Sigmoid colon (tissue), 7 donors: ENCODE measurements around the gene TWNK. TPM values are rescaled to one million over a fixed set of nuclear protein-coding genes. Genes with fewer than 3 reads are reported as not detected.
A peak's percentile ranks its signal among the peaks of the same experiment; 100 is the strongest.

Experiments
- DNase-seq: peaks from one replicate; pipeline ENCODE4 v3.0.0-alpha.2; 2019
- H3K27ac ChIP-seq, 4 donors: fragments of 200-600 bp; sonication (generic); one replicate each; pipeline ENCODE4 v1.5.1; 2016 to 2019; ENCODE audit warnings: mild to moderate bottlenecking in 1 of 4
- H3K27me3 ChIP-seq, 3 donors: fragments of 200-600 bp; sonication (generic); one replicate each; pipeline ENCODE4 v1.5.1; 2019; ENCODE audit warnings: mild to moderate bottlenecking in 1 of 3
- H3K36me3 ChIP-seq, 4 donors: fragments of 200-600 bp; sonication (generic); one replicate each; pipeline ENCODE4 v1.5.1; 2016 to 2019
- H3K4me1 ChIP-seq, 4 donors: fragments of 200-600 bp; sonication (generic); one replicate each; pipeline ENCODE4 v1.5.1; 2017 to 2019
- H3K4me3 ChIP-seq, 4 donors: fragments of 200-600 bp; sonication (generic); one replicate each; pipeline ENCODE4 v1.5.1; 2017 to 2019; ENCODE audit warnings: mild to moderate bottlenecking in 2 of 4, moderate library complexity in 1 of 4
- H3K9me3 ChIP-seq, 4 donors: fragments of 200-600 bp in 3 of 4; sonication (generic) in 3 of 4; one replicate each; pipeline versions ENCODE4 v1.5.1 to v1.6.1; 2013 to 2019
- EP300 ChIP-seq, 4 donors: sonication (generic); formaldehyde crosslinking; IDR thresholded peaks; one replicate each; pipeline ENCODE4 v1.6.1; 2017; ENCODE audit warnings: antibody characterized with exemption in 4 of 4
- POLR2A ChIP-seq, 2 donors: fragments of 450-650 bp; IDR thresholded peaks; one replicate each; pipeline ENCODE4 v1.6.1; 2016; ENCODE audit warnings: antibody characterized with exemption in 2 of 2, mild to moderate bottlenecking in 2 of 2, moderate library complexity in 2 of 2
- POLR2AphosphoS5 ChIP-seq, 4 donors: sonication (generic); formaldehyde crosslinking; IDR thresholded peaks; one replicate each; pipeline ENCODE4 v1.6.1; 2017; ENCODE audit warnings: antibody characterized with exemption in 4 of 4
- WGBS, 2 donors: extraction: QIAGEN DNeasy Blood & Tissue Kit; methylation state at CpG; one replicate each; pipeline ENCODE4 v1.1.7; 2013; 5-methylcytosine and 5-hydroxymethylcytosine counted together
- intact Hi-C: fragments of 100-400 bp; cut with DNase I; formaldehyde crosslinking; loops from one replicate; pipeline ENCODE4 v1.15.1; 2023
- polyA plus RNA-seq, 3 donors: library from polyadenylated mRNA; stranded (reverse); fragments of 200-250 nt; gene quantifications; one replicate each; pipeline ENCODE4 v1.2.3, GENCODE V29; 2013
- total RNA-seq, 4 donors: library from RNA; depleted of rRNA; stranded (reverse); fragments of >200 nt; gene quantifications; one replicate each; pipeline ENCODE4 v1.1.0, GENCODE V29; 2016
- TF ChIP-seq, protein P1 (sequence below), 4 experiments: fragments of 450-650 bp in 3 of 4; fragments of 200-600 bp in 1 of 4; IDR thresholded peaks; one replicate each; pipeline ENCODE4 v1.5.1; 2016 to 2019; ENCODE audit warnings: antibody characterized with exemption in 4 of 4, mild to moderate bottlenecking in 3 of 4, moderate library complexity in 2 of 4
- donor health status: healthy with polysubstance abuse.
- donor health status: Bipolar disorder and iron deficiency.
- donor health status: healthy.

Gene TWNK
- total and polyA plus RNA-seq, 7 donors = 2.4 to 9.0 (median 3.9) TPM

DNA sequence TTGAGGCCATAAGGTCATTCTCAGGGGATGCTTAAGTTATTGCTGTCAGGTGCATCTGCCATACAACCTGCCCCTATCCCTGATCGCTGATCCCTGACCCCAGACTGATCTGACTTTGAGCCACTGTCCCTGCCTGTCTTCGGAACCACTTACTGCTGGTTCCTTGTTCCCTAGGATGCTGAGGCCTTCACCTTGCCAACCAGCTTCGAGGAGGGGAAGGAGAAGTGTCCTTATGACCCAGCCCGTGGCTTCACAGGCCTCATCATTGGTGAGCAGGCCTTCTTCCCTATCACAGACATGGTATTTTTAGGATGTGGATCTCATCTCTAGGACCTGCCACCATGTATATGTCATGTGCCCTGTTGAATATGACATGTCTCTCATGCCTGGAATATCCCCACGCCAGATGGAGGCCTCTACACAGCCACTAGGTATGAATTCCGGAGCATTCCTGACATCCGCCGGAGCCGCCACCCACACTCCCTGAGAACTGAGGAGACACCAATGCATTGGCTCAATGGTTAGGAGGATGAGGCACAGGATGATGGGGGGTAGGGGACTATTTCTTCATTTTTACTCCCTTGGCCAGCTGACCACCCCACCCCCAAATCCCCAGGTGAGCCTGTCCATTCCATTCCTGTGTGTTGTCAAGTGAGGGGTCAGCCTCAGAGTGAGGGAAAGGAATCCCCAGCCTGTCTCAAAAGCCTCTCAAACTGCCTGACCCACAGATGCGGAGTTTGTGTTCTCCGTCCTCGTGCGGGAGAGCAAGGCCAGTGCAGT is 9.0 kb upstream of the TWNK start:
- intact Hi-C loops = no loop called here
- H3K9me3 ChIP-seq = no peaks in the 10 kb centered on the region
- H3K27me3 ChIP-seq = no peaks in the 10 kb centered on the region
- DNase-seq = peak; percentile 46
- WGBS, 2 donors = 91 to 95% methylated on average over 13 of the region's 13 CpGs
- peaks cover 5 to 41% (median 8%) of the 10 kb centered on the region in 4 donors for H3K36me3 ChIP-seq
- no peak overlapping the region for H3K4me3 ChIP-seq
- TF ChIP-seq POLR2AphosphoS5 (IDR thresholded peaks at IDR 0.05) (no peak), EP300 (IDR thresholded peaks at IDR 0.05) (no peak), POLR2A (IDR thresholded peaks at IDR 0.05) (no peak)
- TF ChIP-seq, protein P1, sequence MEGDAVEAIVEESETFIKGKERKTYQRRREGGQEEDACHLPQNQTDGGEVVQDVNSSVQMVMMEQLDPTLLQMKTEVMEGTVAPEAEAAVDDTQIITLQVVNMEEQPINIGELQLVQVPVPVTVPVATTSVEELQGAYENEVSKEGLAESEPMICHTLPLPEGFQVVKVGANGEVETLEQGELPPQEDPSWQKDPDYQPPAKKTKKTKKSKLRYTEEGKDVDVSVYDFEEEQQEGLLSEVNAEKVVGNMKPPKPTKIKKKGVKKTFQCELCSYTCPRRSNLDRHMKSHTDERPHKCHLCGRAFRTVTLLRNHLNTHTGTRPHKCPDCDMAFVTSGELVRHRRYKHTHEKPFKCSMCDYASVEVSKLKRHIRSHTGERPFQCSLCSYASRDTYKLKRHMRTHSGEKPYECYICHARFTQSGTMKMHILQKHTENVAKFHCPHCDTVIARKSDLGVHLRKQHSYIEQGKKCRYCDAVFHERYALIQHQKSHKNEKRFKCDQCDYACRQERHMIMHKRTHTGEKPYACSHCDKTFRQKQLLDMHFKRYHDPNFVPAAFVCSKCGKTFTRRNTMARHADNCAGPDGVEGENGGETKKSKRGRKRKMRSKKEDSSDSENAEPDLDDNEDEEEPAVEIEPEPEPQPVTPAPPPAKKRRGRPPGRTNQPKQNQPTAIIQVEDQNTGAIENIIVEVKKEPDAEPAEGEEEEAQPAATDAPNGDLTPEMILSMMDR (IDR thresholded peaks at IDR 0.05) = no peak
- no peaks in the 10 kb centered on the region for H3K4me1 ChIP-seq
- no peak overlapping the region for H3K27ac ChIP-seq

DNA sequence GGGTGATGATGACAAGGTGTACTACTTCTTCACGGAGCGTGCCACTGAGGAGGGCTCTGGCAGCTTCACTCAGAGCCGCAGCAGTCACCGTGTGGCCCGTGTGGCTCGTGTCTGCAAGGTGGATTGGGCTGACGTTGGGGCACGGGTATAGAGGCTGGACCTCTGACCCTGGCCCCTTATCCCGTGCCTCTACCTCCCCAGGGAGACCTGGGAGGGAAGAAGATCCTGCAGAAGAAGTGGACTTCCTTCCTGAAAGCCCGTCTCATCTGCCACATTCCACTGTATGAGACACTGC is 8.5 kb upstream of the TWNK start:
- H3K9me3 ChIP-seq = no peaks in the 10 kb centered on the region
- H3K4me3 ChIP-seq = no peak overlapping the region
- no peaks in the 10 kb centered on the region for H3K4me1 ChIP-seq
- intact Hi-C loops = no loop called here
- no peaks in the 10 kb centered on the region for H3K27me3 ChIP-seq
- TF ChIP-seq POLR2AphosphoS5 (IDR thresholded peaks at IDR 0.05) (no peak), EP300 (IDR thresholded peaks at IDR 0.05) (no peak), POLR2A (IDR thresholded peaks at IDR 0.05) (no peak)
- TF ChIP-seq, protein P1 (IDR thresholded peaks at IDR 0.05) = no peak
- WGBS, 2 donors = 84 to 91% methylated on average over 10 of the region's 10 CpGs
- DNase-seq = peak; percentile 36
- H3K27ac ChIP-seq = no peak overlapping the region
- H3K36me3 ChIP-seq = peaks cover 5 to 47% (median 8%) of the 10 kb centered on the region in 4 donors

DNA sequence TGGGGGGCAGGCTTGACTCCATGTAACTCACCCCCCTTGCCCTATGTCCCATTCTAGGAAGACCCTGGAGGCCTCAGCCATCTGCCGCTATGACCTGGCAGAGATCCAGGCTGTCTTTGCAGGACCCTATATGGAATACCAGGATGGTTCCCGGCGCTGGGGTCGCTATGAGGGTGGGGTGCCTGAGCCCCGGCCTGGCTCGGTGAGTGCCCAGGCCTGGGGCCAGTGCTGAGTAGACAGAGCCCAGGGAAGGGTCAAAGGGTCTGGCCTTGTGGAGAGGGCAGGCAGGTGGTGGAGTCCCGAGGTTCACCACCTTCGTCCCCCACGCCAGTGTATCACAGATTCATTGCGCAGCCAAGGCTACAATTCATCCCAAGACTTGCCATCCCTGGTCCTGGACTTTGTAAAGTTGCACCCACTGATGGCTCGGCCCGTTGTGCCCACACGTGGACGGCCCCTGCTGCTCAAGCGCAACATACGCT is 7.5 kb upstream of the TWNK start:
- Histone ChIP-seq H3K4me3 (no peak overlapping the region), H3K4me1 (no peaks in the 10 kb centered on the region), H3K9me3 (no peaks in the 10 kb centered on the region), H3K27me3 (no peaks in the 10 kb centered on the region), H3K36me3 (peaks cover 5 to 49% (median 8%) of the 10 kb centered on the region in 4 donors), H3K27ac (no peak overlapping the region)
- WGBS, 2 donors = 93 to 94% methylated on average over 16 of the region's 16 CpGs
- DNase-seq = peak; percentile 59
- TF ChIP-seq, protein P1 (IDR thresholded peaks at IDR 0.05) = no peak
- intact Hi-C loops = no loop called here

DNA sequence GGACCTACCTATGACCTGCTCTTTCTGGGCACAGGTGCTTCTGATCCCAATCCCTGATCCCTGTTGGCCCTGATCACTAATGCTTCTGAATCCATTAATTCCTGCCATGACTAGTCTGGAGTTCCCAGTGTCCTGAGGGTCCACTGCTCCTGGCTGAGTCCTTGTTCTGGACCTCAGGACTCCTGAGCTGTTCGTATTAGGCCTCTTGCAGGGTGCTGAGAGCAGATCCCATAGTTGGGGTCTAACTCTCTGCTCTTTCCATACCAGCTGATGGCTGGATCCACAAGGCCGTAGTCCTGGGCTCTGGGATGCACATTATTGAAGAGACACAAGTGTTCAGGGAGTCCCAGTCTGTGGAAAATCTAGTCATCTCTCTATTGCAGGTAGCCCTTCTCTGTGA is 7.0 kb upstream of the TWNK start:
- peak; percentile 40 for DNase-seq
- no peaks in the 10 kb centered on the region for H3K4me1 ChIP-seq
- H3K4me3 ChIP-seq = no peak overlapping the region
- intact Hi-C loops = no loop called here
- TF ChIP-seq POLR2A (IDR thresholded peaks at IDR 0.05) = no peak
- no peak for TF ChIP-seq EP300 (IDR thresholded peaks at IDR 0.05)
- TF ChIP-seq POLR2AphosphoS5 (IDR thresholded peaks at IDR 0.05) = no peak
- TF ChIP-seq, protein P1 (IDR thresholded peaks at IDR 0.05) = no peak
- peaks cover 5 to 49% (median 8%) of the 10 kb centered on the region in 4 donors for H3K36me3 ChIP-seq
- 91 to 94% methylated on average over 2 of the region's 2 CpGs for WGBS, 2 donors
- H3K27ac ChIP-seq = no peak overlapping the region
- H3K27me3 ChIP-seq = no peaks in the 10 kb centered on the region
- no peaks in the 10 kb centered on the region for H3K9me3 ChIP-seq

DNA sequence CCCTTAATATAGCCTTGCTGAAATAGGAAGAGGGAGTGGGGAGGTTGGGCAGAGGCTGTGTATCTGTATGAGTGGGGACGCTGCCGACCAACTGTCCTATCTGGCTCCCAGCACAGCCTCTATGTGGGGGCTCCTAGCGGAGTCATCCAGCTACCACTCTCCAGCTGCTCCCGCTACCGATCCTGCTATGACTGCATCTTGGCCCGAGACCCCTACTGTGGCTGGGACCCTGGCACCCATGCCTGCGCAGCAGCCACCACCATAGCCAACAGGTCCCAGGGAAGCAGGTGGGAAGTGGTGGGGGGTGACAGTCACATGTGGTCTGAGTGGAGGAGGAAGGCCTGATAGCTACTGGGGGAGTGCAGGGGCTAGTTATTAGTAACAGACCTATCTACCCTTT is 6.6 kb upstream of the TWNK start:
- Histone ChIP-seq H3K36me3 (peaks cover 5 to 49% (median 8%) of the 10 kb centered on the region in 4 donors), H3K9me3 (no peaks in the 10 kb centered on the region), H3K4me3 (no peak overlapping the region), H3K4me1 (no peaks in the 10 kb centered on the region), H3K27ac (no peak overlapping the region), H3K27me3 (no peaks in the 10 kb centered on the region)
- intact Hi-C loops = no loop called here
- DNase-seq = peak; percentile 46
- WGBS, 2 donors = 95 to 97% methylated on average over 7 of the region's 7 CpGs
- TF ChIP-seq POLR2AphosphoS5 (IDR thresholded peaks at IDR 0.05) = no peak
- no peak for TF ChIP-seq POLR2A (IDR thresholded peaks at IDR 0.05)
- no peak for TF ChIP-seq EP300 (IDR thresholded peaks at IDR 0.05)
- TF ChIP-seq, protein P1 (IDR thresholded peaks at IDR 0.05) = no peak
